GM18868 (cell line): ENCODE results near the gene PTPN22.

ENCODE experiments used
- ATAC-seq: cut with Tn5 transposase; IDR thresholded peaks from one replicate; pipeline ENCODE4 v1.9.1; 2021; ENCODE audit warnings: mild to moderate bottlenecking, moderate library complexity; ENCODE audit not compliant: unreplicated experiment

The PTPN22 gene

DNA sequence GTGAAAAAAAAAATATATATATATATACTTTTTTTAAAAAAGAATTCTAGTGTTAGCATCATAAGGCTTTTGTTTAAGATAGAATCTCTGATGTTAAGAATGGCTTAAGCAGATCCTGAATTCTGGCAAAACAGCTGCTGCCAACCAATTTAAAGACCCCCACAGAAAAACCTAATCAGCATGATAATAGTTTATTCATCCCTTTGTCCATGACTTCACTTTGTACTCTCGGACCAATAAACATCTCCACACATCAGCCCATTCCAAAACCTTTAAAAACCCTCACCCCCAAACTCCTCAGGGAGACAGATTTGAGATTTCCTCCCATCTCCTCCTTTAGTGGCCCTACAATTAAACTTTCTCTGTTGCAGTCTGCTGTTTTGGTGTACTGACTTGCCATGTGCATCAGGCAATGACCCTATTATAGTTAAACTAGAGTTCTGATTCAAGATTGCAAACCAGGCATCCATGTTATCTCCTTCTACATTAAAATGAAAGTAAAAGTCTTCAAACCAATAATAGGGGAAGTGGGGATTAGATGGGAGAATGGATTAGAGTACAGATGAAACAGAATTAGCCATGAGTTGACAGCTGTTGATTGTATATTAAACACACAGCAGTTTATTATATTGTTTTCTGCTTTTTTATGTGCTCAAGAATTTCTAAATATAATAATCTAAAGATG is 102.5 kb downstream of the PTPN22 start:
- ATAC-seq: no peak

GRCh38 chr1:113765306-113766230 is 105.9 kb downstream of the PTPN22 start:
- no peak for ATAC-seq
